GM06990 (cell line): ENCODE results near the gene SBF2.

ENCODE experiments used
- DNase-seq: peaks from one replicate; pipeline ENCODE4 v3.0.0-alpha.2; 2011; ENCODE audit not compliant: insufficient read length; ENCODE audit errors: extremely low read depth
- H3K27me3 ChIP-seq: replicated peaks from 2 replicates; pipeline ENCODE4 v1.6.0; 2011; ENCODE audit warnings: low read length; ENCODE audit not compliant: control insufficient read depth, insufficient read depth
- H3K36me3 ChIP-seq: 2 replicates; pipeline ENCODE4 v1.5.1; 2011; ENCODE audit warnings: low read length; ENCODE audit not compliant: control insufficient read depth, insufficient read depth
- H3K4me3 ChIP-seq: replicated peaks from 2 replicates; pipeline ENCODE4 v1.5.1; 2011; ENCODE audit warnings: low read depth, mild to moderate bottlenecking, control low read depth, low read length
- TF ChIP-seq, protein P1 (sequence below): IDR thresholded peaks from 2 replicates; pipeline ENCODE4 v1.5.1; 2011; ENCODE audit warnings: low read length, control low read depth, mild to moderate bottlenecking, inconsistent platforms; ENCODE audit not compliant: insufficient read depth, poor library complexity, severe bottlenecking

The SBF2 gene

DNA sequence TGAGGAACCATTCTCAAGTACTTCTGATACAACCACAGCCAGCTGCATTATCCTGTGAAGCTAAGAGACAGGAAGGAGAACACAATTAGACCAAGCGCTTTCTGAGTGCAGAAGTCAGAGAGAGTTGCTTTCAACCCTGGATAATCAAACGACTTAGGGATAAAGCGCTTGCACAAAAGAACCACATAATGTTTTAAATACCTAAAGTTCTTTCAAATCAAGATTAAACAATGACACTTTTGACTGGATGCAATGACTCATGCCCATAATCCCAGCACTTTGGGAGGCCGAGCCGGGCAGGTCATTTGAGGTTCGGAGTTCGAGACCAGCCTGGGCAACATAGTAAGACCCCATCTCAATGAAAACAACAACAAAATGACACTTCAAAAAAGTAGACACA is 485.1 kb downstream of the SBF2 start:
- TF ChIP-seq, protein P1, sequence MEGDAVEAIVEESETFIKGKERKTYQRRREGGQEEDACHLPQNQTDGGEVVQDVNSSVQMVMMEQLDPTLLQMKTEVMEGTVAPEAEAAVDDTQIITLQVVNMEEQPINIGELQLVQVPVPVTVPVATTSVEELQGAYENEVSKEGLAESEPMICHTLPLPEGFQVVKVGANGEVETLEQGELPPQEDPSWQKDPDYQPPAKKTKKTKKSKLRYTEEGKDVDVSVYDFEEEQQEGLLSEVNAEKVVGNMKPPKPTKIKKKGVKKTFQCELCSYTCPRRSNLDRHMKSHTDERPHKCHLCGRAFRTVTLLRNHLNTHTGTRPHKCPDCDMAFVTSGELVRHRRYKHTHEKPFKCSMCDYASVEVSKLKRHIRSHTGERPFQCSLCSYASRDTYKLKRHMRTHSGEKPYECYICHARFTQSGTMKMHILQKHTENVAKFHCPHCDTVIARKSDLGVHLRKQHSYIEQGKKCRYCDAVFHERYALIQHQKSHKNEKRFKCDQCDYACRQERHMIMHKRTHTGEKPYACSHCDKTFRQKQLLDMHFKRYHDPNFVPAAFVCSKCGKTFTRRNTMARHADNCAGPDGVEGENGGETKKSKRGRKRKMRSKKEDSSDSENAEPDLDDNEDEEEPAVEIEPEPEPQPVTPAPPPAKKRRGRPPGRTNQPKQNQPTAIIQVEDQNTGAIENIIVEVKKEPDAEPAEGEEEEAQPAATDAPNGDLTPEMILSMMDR, result no peak
- no peak for DNase-seq
- Histone ChIP-seq H3K4me3 (no peak overlapping the region), H3K36me3 (no peaks in the 10 kb centered on the region), H3K27me3 (no peaks in the 10 kb centered on the region)

DNA sequence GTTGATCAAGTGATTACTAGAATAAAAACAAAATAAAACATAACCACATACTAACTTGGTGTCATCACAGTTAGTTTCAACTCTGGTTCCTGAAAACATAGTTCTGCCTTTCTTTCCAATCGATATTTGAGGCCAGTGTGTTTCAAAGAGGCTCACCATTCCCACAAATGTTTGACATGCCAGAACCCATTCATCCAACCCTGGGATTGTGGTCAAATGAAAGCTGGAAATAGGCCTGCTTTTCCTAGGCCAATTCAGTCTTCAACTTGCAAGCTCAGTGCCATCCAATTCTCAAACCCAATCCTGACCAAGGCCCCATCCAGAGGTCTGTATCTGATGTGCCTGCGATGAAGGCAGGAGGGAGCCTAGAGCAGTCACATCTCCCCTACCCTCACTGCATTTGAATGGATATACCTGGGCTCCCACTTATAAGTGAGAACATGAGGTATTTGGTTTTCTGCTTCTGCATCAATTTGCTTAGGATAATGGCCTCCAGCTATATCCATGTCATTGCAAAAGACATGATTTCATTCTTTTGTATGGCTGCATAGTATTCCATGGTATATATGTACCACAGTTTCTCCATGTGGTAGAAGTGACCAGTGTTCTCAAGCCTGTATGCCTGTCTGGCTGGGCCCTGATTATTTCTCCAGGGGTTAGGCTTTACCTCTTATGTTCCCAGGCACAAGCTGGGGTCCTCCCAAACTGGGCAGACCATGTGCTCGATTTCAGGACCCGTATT is 486.9 kb downstream of the SBF2 start:
- TF ChIP-seq, protein P1, result no peak

DNA sequence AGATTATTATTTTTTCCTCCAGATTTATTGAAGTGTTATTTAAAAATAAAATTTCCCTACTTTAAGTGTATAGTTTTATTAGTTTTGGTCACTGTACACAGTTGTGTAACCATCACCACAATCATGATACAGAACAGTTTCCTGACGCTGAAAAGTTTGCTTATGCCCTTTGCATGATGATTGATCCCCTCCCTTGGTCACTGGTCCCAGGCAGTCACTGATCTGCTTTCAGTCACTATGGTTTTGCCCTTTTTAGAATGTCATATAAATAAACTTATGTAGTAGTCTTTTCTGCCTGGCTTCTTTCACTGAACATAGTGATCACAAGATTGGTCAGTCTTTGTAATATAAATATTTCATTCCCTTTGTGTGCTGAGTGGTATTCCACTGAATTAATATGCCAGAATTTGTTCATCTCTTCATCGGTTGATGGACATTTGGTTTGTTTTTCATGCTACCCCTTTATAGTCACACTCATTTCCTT is 489.6 kb downstream of the SBF2 start:
- Histone ChIP-seq H3K36me3 (no peaks in the 10 kb centered on the region), H3K4me3 (no peak overlapping the region), H3K27me3 (no peaks in the 10 kb centered on the region)
- TF ChIP-seq, protein P1, result no peak
- DNase-seq, result no peak

More for the DNA sequence above, 486.9 kb downstream of the SBF2 start:
- DNase-seq, result no peak
- no peaks in the 10 kb centered on the region for H3K36me3 ChIP-seq
- H3K27me3 ChIP-seq, result no peaks in the 10 kb centered on the region
- no peak overlapping the region for H3K4me3 ChIP-seq

DNA sequence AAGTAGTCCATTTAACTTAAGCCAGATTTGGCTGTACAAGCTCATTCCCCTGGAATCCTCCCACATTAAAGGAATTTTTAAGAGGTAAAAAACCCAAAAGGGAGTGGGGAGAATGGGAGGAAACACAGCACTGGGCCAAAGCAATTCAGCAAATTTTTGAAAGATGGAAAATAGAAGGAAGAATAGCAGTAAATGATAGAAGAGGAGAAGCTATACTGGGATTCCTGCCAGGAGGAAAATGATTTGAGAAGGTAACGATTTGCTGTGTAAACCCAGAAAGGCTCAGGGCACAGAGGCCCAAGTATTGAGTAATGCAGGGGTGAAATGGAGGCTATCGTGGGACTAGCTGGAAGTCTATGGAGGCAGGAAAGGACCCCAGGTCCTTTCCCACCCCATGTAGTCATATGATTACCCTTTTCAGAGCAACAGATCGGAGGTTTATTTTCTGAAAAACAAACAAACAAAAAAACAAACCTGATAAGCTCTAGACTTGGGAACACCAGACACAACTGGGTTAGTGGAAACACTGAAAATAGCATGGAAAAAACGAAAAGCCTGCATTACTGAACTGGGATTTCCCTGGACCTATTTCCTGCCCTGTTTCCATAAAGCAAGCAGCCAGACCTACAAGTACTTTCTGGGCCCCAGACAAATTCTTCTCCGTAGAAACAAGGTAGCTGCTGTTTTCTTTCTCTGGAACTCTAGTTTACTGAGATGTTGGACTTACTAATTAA is 490.2 kb downstream of the SBF2 start:
- no peak overlapping the region for H3K4me3 ChIP-seq
- no peak for DNase-seq
- no peaks in the 10 kb centered on the region for H3K36me3 ChIP-seq
- TF ChIP-seq, protein P1, result no peak
- H3K27me3 ChIP-seq, result no peaks in the 10 kb centered on the region

DNA sequence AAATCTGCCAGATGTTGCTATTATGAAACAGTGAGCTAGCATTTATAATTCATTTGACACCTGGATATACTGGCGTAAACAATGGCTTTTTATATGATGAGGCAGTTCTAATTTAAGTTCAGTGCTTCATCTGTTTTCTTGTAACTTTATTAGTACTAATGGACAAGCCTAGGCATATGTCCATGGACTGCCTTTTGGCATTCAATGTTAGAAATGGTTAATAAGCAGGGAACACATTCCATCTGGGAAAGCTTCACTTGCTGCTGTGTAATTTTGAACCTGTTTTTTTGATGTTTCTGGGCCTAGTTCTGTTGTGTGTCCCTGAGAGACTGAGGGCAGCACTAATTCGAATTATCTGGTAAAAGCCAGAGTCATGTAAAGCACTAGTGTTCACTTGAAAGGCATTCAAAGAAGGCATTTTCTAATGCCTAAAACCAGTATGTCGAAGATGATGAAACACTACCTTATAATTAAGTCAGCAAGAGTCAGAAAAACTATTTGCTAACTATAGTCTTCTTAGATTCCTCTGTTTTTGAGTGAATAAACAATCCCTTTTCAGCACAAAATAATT is 491.6 kb downstream of the SBF2 start:
- TF ChIP-seq, protein P1, result no peak
- no peaks in the 10 kb centered on the region for H3K36me3 ChIP-seq

More for the DNA sequence above, 491.6 kb downstream of the SBF2 start:
- no peak for DNase-seq
- Histone ChIP-seq H3K27me3 (no peaks in the 10 kb centered on the region), H3K4me3 (no peak overlapping the region)
